ENCODE data around the gene HUWE1.

HUWE1 gene

DNA sequence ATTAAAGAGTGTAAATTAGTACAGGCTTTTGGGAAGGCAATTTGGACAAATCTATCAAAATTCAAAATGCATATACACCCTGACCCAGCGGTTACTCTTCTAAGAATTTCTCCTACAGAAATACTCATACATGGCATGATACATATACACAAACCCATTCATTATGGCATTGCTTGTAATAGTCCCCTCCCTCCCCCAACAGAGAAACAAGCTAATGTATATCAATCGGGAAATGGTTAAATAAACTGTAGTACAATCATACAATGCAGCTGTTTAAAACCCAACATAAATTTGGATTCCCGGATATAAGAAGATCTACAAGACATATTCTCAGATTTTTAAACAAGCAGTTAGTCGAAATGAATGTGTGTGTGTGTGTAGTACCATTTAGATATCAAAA lies 808 bp downstream of the HUWE1 start:
- TF ChIP-seq, protein P1, sequence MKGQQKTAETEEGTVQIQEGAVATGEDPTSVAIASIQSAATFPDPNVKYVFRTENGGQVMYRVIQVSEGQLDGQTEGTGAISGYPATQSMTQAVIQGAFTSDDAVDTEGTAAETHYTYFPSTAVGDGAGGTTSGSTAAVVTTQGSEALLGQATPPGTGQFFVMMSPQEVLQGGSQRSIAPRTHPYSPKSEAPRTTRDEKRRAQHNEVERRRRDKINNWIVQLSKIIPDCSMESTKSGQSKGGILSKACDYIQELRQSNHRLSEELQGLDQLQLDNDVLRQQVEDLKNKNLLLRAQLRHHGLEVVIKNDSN (IDR thresholded peaks at IDR 0.05) = no peak
- TF ChIP-seq RAD21 (IDR thresholded peaks at IDR 0.05; ENCODE audit: low read depth) (no peak), ZBTB7A (IDR thresholded peaks at IDR 0.05; ENCODE audit: low read depth) (no peak), TEAD4 (IDR thresholded peaks at IDR 0.05) (no peak), EP300 (IDR thresholded peaks at IDR 0.05; ENCODE audit: borderline replicate concordance) (no peak), EGR1 (IDR thresholded peaks at IDR 0.05) (no peak), TAF1 (IDR thresholded peaks at IDR 0.05; ENCODE audit: low read depth) (no peak), TCF12 (IDR thresholded peaks at IDR 0.05; ENCODE audit: low read depth) (no peak), CEBPB (IDR thresholded peaks at IDR 0.05) (no peak), FOXM1 (IDR thresholded peaks at IDR 0.05; ENCODE audit: borderline replicate concordance, low read depth) (no peak), YY1 (IDR thresholded peaks at IDR 0.05; ENCODE audit: low read depth) (no peak), CREB1 (IDR thresholded peaks at IDR 0.05; ENCODE audit: low read depth) (no peak), NFIC (IDR thresholded peaks at IDR 0.05) (no peak)
- TF ChIP-seq, protein P2, sequence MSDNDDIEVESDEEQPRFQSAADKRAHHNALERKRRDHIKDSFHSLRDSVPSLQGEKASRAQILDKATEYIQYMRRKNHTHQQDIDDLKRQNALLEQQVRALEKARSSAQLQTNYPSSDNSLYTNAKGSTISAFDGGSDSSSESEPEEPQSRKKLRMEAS (IDR thresholded peaks at IDR 0.05) = no peak
- TF ChIP-seq, protein P3, sequence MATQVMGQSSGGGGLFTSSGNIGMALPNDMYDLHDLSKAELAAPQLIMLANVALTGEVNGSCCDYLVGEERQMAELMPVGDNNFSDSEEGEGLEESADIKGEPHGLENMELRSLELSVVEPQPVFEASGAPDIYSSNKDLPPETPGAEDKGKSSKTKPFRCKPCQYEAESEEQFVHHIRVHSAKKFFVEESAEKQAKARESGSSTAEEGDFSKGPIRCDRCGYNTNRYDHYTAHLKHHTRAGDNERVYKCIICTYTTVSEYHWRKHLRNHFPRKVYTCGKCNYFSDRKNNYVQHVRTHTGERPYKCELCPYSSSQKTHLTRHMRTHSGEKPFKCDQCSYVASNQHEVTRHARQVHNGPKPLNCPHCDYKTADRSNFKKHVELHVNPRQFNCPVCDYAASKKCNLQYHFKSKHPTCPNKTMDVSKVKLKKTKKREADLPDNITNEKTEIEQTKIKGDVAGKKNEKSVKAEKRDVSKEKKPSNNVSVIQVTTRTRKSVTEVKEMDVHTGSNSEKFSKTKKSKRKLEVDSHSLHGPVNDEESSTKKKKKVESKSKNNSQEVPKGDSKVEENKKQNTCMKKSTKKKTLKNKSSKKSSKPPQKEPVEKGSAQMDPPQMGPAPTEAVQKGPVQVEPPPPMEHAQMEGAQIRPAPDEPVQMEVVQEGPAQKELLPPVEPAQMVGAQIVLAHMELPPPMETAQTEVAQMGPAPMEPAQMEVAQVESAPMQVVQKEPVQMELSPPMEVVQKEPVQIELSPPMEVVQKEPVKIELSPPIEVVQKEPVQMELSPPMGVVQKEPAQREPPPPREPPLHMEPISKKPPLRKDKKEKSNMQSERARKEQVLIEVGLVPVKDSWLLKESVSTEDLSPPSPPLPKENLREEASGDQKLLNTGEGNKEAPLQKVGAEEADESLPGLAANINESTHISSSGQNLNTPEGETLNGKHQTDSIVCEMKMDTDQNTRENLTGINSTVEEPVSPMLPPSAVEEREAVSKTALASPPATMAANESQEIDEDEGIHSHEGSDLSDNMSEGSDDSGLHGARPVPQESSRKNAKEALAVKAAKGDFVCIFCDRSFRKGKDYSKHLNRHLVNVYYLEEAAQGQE (IDR thresholded peaks at IDR 0.05; ENCODE audit: low read depth) = no peak

DNA sequence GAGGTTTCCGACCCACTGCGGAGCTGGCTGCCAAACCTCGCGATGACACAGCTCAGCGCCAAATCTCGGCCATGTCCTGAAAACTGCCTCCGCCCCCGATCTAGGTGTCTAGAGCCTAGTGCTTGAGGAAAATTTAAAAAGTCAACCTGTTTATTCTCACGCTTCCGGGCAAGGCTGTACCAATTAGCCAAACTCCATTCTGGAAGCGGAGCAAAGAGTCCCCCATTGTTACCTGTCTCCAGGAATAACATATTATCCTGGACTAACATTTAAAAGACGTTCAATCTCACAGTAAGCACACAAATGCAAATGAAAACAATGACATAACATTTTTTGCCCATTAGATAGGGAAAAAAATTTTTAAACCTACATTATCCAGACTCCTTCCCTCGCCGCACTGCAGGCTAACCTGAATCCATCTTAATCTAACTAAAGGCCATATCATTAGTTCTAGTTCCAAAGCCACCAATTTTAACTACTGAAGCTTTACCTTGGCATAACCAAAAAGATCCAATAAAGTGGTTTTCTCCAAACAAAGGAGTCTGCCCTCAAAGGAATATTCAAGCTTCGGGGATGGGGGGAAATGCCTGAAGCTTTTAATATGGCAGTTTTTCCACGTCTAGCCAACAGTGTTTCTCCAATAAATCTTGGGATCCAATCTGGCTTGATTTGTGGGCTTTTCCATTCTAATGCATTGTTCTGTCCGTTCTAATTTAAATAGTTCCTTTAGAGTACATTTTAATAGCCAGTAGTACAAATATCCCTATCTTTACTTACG lies 1.9 kb downstream of the HUWE1 start:
- TF ChIP-seq TCF12 (IDR thresholded peaks at IDR 0.05; ENCODE audit: low read depth) (0 out of 2 replicates have a peak, but pooled peaks have one; percentile 8), FOXM1 (IDR thresholded peaks at IDR 0.05; ENCODE audit: borderline replicate concordance, low read depth) (peak; percentile 35; the same call in 1 of the 2 replicates), EGR1 (IDR thresholded peaks at IDR 0.05) (0 out of 2 replicates have a peak, but pooled peaks have one; percentile 16), RAD21 (IDR thresholded peaks at IDR 0.05; ENCODE audit: low read depth) (no peak)
- TF ChIP-seq, protein P2 (IDR thresholded peaks at IDR 0.05) = peak; percentile 70

DNA sequence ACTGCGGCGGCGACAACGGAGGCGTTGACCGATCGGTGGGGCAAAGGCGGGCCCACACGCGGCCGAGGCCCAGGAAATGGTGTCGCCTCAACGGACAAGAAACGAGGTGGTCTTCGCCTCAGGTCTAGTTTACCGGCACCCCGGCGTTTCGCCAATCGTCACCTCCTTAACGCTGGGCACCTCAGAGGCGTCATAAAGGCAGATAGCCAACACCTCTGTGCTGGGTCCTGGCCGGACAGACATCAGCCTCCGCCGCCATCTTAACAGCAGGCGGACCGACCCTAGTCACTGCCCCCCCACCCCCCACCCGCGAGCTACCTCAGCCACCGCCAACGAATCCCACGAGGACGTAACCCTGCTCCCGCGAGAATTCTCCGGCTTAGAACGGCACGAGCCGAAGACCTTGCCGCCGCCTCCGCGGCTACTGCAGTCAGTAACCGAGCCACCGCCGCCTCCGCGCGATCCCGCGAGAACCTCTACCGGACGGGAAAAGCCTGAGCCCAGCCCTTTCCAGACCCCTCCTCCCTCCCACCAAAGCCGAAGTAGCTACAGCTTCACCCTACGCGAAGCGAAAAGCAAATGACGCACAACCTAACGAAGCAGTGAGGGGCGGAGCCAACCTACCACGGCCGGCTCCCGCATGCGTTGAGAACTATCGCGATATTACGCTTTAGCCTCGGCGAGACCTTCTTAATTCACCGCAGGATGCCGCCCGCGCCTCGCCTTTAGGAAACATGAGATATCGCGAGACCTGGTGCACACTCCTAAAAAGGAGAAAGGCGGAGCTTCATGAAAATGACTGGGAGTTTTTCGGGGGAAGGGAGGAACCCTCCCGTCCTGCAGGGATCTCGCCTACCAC lies 2.7 kb downstream of the HUWE1 start:
- peak; percentile 77 for TF ChIP-seq TAF1 (IDR thresholded peaks at IDR 0.05; ENCODE audit: low read depth)
- 0 out of 2 replicates have a peak, but pooled peaks have one; percentile 1 for TF ChIP-seq RAD21 (IDR thresholded peaks at IDR 0.05; ENCODE audit: low read depth)
- TF ChIP-seq, protein P2 (IDR thresholded peaks at IDR 0.05) = no peak
- peak; percentile 25; the same call in 1 of the 2 replicates for TF ChIP-seq TCF12 (IDR thresholded peaks at IDR 0.05; ENCODE audit: low read depth)
- TF ChIP-seq CREB1 (IDR thresholded peaks at IDR 0.05; ENCODE audit: low read depth) = no peak
- TF ChIP-seq YY1 (IDR thresholded peaks at IDR 0.05; ENCODE audit: low read depth) = peak; percentile 85
- no peak for TF ChIP-seq ZBTB7A (IDR thresholded peaks at IDR 0.05; ENCODE audit: low read depth)
- TF ChIP-seq CEBPB (IDR thresholded peaks at IDR 0.05) = no peak
- no peak for TF ChIP-seq EP300 (IDR thresholded peaks at IDR 0.05; ENCODE audit: borderline replicate concordance)
- no peak for TF ChIP-seq FOXM1 (IDR thresholded peaks at IDR 0.05; ENCODE audit: borderline replicate concordance, low read depth)
- no peak for TF ChIP-seq EGR1 (IDR thresholded peaks at IDR 0.05)
- no peak for TF ChIP-seq NFIC (IDR thresholded peaks at IDR 0.05)
- TF ChIP-seq, protein P1 (IDR thresholded peaks at IDR 0.05) = no peak
- no peak for TF ChIP-seq TEAD4 (IDR thresholded peaks at IDR 0.05)
- TF ChIP-seq, protein P3 (IDR thresholded peaks at IDR 0.05; ENCODE audit: low read depth) = no peak

DNA sequence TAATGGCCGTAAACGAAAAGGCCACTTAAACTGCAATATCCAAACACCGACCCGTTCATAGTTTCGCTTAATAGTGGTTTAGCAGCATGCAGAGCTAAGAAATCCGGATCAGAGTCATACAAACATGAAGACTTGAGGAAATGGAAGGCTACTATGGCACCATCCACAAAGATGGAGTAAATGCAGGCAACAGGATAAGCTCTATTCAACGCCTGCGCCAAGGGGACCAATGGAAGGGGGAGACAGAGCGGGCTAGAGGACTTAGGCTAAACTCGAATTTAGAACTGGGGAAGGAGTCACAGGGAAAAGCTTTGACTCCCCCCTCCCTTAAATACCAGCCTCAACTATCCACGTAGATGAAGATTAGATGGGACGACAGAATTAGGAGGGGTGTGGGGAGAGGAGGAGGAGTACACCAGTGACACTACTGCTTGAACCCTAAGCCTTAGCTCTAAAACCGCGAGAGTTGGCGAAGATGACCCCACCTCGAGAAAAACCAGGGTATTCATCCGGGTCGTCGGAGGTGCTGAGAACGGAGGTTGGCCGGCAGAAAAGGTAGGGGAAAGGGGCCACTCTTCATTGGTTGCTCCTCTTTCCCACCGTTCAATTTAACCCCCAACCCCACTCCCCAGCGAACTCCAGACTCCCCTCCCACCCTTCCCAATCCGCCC lies 3.5 kb downstream of the HUWE1 start:
- no peak for TF ChIP-seq YY1 (IDR thresholded peaks at IDR 0.05; ENCODE audit: low read depth)
- no peak for TF ChIP-seq NFIC (IDR thresholded peaks at IDR 0.05)
- no peak for TF ChIP-seq EP300 (IDR thresholded peaks at IDR 0.05; ENCODE audit: borderline replicate concordance)
- no peak for TF ChIP-seq EGR1 (IDR thresholded peaks at IDR 0.05)
- no peak for TF ChIP-seq RAD21 (IDR thresholded peaks at IDR 0.05; ENCODE audit: low read depth)
- TF ChIP-seq TCF12 (IDR thresholded peaks at IDR 0.05; ENCODE audit: low read depth) = no peak
- TF ChIP-seq ZBTB7A (IDR thresholded peaks at IDR 0.05; ENCODE audit: low read depth) = no peak
- TF ChIP-seq FOXM1 (IDR thresholded peaks at IDR 0.05; ENCODE audit: borderline replicate concordance, low read depth) = no peak
- TF ChIP-seq CREB1 (IDR thresholded peaks at IDR 0.05; ENCODE audit: low read depth) = no peak
- TF ChIP-seq TEAD4 (IDR thresholded peaks at IDR 0.05) = no peak
- TF ChIP-seq, protein P1 (IDR thresholded peaks at IDR 0.05) = no peak
- TF ChIP-seq TAF1 (IDR thresholded peaks at IDR 0.05; ENCODE audit: low read depth) = no peak
